ENCODE results near the gene CYSTM1.

CYSTM1 gene

DNA sequence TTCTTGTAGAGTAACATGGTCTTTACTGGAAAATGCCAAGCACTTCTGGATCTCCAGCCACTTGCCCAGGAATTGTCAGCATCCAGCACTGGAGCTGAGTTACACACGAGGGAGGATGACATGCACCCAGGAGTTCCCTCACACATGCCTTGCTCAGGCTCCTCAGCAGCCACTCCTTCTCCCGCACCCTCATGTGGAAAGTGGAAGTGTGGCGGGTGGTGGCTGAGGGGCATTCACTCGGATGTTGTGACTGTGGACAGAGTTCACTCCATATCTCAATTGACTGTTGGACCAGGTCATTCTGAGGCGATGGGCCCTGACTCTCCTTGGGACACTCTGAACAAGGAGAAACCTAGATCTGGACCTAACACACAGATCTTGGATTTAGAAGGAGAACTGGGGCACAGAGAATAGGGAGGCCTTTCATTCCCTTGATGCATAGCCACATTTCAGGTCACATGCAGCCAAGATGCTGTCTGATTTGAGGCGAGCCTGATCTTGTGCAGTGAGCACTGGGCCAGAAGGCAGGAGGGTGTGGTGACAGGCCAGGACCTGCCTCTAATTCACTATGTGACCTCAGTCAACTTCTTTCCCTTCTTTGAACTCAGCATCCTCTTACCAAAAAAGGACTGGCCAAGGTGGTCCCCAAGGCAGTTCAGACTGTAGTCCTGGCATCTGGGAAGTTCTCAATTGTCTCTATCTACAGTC, 62.1 kb downstream of the CYSTM1 start:
- no peak for DNase-seq (ENCODE audit: low read depth in 2 of 2)

DNA sequence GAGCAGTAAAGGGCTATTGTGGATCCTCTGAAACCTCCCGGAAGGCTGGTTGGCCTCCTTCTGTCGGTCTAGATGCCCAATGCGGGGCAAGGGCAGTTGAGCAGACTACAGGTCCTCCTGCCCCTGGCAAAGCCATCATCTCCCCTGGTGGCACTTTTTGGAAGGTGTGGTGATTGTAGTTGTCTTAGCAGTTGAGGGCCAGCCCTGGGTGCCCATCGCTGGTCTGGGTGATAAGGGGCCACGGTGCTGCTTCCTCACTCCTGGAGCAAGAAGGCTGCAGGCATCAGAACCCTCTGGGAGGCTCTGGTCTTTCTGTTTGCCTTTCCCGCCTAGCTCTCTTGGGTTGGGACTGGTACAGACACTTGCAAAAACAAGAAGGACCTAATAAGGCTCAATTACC, 63.8 kb downstream of the CYSTM1 start:
- no peak for DNase-seq (ENCODE audit: low read depth in 2 of 2)

DNA sequence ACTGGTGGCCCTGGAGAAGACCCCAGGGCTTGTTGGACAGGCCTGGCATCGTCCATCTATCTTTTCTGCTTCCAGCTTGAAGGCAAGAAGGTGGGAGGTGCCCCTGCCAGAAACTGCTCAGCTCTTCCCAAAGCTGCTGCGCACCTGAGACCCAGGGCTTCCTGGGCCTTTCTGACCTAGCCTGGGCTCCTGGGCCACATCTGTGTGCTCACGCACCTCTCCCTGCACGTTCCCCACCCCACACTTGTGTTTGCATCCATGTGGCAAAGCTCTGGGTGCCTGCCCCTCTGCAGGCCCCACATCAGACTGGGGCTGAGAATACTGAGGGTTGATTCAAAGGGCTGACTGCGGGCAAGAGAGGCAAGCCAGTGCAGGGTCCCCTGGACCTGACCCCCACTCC, 64.5 kb downstream of the CYSTM1 start:
- no peak for DNase-seq (ENCODE audit: low read depth in 2 of 2)

DNA sequence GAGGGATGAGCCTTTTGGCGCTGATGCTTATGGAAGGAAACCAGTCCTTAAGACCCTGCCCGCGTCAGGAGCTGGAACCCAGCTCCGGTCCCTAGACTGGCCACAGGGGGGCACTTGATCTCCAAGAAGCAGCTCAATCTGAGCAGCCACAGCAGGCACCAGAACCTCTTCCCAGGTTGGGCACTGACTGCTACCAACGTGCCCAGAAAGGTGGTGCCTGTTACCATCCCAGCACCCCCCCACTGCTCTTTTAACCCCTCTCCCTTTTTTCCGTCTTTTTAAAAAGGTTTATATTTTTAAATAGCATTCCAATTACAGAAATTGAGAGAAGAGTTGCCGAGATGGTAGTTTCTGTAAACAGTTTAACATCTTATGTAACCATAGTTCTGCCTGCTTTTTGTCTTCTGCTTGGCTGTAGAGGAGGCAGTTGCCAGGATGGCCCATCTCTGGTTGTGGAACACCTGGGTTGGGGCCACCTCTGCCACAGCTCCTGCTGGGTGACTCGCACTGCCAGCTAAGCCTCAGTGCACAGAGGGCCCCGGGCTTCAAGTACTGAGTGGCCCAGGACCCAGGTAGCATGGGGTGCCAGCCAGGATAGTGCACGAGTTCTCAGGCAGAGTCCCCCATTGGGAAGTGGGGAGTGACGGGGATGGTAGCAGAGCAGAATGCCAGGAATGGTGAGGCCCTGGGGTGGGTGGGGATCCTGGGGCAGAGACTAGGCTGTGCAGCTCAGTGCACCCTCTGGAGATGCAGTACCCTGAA, 65.1 kb downstream of the CYSTM1 start:
- DNase-seq (ENCODE audit: low read depth in 2 of 2): peak; percentile 46 to 65

DNA sequence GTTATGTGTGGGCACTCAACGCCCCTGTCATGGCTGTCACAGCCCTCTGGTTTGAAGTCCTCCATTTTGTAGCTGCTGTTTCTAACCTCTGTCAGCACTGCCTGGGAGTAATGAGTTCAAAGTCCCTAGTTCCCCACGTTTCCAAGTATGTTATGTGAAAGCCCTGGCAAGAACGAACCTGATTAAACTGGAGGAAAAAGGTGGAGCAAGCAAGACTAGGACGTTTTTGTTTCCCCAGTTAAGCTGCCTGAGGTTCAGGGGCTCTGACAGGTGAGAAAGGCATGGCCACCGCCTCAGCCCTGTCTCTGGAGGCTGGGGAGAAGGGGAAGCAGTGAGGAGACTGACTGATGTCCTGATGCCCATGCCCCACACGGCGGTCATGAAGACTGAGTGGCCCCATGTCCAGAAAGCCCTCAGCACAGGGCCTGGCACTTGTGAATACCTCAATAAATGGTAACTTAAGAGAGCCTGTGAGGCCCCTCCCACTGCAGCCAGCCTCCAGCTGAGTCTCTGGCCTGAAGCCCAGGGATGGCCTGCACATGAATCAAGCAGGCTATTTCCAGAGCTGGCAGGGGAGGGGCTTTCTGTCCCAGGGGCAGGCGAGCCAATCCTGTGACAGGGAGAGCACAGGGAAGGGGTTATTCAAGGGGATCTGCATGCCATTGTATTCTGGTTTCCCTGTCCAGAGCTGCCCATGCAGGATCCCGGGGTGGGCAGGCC, 66.2 kb downstream of the CYSTM1 start:
- no peak for DNase-seq (ENCODE audit: low read depth in 2 of 2)

DNA sequence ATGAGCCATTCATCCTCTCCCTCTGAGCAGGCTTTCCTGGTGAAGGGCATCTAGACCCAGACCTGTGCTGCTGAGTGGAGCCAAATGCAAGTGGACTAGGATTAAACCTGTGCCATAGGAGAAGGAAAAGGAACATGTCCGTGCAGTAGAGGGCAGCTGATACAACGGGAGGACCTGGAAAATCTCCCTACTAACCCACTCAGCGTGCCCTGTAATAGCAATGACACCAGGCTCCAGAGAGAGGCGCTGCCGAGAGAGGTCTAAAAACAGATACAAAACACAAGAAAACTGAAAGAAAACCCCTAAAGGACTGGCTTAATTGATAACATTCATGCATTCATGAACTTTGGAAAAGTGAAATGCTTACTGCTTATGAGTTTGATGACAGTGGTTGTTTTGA, 67.1 kb downstream of the CYSTM1 start:
- DNase-seq (ENCODE audit: low read depth in 2 of 2): no peak

DNA sequence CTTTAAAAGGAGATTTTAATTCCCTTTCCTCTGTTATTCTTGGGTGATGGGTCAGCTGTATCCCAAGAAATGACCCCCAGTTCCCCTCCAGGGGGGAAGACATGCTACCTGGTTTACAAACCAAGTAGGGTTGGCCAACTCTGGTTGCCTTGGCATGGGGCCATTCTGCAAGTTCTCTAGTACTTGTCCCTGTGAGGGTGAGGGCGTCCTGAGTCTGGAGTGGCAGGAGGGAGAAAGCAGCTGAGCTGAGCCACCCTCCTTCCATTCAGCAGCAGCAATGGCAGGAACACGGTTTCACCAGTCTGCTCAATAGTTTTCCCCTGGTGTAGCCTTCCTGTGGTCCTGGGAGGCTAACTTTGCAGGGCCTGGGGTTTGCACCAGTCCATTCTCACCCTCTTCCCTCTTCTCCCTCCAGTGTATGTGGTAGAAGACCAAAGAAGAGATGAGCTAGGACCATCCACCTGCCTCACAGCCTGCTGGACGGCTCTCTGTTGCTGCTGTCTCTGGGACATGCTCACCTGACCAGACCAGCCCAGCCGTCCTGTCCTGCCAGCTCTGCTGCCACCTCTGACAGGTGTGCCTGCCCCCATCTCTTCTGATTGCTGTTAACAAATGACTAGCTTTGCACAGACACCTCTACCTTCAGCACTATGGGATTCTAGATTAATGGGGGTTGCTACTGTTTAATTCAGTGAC, 68.0 kb downstream of the CYSTM1 start:
- no peak for DNase-seq (ENCODE audit: low read depth in 2 of 2)

DNA sequence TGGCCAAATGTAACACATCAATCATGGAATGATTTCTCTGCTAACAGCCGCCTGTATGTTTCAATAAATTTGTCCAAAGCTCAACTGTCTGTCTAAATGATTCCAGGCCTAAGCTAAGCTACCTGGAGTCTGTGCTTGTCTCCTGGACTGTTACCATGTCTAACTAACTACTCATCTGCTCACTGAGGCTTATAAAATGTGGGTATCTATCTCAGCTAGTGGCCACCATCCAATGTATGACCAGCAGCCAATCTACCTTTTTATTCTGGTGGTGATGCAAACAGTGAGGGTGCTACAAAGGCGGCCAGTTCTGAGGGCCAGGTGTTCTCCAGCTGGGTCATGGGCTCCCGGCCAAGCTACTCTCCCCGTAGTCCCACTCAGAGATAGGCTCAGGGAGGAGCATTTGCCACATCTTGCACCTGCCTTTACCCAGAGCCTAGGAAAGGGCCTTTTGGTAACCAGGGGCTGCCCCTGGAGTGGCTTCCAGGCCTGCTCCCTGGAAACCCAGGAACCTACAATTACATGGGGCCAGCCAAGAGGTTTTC, 68.8 kb downstream of the CYSTM1 start:
- no peak for DNase-seq (ENCODE audit: low read depth in 2 of 2)

DNA sequence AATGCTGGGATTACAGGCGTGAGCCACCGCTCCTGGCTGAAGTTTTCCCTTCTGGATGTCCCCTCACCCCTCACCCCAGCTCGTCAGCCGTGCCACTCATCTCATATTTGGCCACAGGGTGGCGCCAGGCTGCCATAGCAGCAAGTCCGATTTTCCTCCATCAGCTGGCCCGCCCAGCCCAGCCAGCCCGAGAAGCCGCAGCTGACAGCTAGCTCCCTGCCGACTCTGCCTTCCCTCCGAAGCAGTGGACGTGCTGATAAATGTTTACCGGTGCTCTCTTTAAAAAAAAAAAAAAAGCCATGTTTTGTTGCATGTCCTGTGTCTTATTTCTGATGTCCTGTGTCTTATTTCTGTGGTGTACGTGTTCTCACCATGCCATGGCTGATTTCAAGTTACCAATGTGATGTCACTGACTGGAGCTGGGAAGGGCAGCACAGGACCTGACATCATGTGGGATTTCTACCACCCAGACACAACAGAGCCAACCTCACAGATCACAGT, 69.6 kb downstream of the CYSTM1 start:
- peak; percentile 80 for DNase-seq (ENCODE audit: low read depth in 2 of 2)

DNA sequence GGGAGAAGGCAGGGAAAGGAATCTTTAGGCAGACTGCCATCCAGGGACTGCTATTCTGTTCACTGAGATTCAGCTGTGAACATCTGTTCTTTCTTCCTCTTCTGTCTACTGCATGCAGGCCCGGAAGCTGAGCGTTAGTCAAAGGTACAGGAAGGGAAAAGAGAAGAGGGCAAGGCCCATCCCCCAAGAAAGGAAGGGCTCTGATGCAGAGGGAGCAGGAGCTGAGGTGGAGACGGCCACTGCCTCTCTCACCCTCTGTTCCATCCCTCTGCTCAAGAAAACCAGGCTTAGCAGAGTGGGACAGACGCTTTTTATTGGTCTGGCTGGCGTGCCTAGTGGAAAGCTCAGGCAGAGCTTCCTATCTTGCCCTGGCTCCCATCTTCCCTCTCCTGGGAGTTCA, 70.4 kb downstream of the CYSTM1 start:
- no peak for DNase-seq (ENCODE audit: low read depth in 2 of 2)

DNA sequence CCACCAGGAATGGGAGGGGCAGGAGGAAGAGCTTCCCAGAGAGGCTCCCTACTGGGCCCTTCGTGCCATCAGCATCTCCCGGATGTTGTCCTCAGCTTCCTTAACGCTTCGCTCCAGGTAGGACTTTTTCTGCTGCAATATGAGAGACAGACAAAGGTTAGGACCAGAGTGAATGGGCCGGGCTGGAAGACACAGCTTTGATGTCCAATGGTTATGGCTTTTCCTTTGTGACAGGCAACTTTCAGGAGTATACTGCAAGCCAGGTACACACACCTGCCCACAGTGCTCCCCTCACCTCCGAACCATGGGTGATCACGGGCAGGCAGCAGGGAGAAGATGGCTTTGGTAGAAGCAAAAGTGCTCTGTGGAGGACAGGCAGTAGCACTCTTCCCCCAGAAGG, 70.9 kb downstream of the CYSTM1 start:
- DNase-seq (ENCODE audit: low read depth in 2 of 2): no peak

DNA sequence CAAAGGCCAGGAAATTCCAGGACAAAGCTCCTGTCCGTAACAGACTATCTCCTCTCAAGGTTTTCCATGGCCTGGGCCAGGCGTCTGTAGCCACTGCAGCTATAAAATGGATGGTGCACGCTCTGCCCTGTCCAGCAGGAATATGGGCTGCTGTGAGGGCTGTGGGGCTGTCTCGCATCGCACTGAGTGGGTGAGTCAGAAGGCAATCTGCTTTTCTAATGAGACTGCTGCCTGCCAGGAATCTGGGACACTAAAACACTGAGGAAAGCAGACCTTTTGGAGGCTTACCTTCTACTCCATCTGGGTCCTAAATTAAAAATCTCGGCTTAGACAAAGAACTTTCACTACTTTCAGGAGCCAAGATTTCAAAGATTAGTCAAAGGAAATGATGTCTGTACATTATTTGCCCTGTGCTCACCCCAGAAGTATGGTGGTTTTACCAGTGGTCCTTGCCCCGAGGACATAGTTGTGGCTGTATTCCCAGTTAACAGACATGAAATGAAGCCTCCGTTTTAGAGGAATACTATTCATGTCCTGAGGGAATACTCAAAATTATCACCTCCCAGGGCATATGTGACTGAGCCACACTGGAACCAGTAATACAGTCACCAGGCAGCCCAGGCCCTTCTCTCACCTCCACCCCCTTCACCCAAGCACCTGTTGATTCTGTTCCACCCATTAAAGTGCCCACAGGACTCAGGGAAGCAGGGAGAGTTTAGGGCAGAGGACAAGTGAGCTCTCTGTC, 71.6 kb downstream of the CYSTM1 start:
- no peak for DNase-seq (ENCODE audit: low read depth in 2 of 2)

DNA sequence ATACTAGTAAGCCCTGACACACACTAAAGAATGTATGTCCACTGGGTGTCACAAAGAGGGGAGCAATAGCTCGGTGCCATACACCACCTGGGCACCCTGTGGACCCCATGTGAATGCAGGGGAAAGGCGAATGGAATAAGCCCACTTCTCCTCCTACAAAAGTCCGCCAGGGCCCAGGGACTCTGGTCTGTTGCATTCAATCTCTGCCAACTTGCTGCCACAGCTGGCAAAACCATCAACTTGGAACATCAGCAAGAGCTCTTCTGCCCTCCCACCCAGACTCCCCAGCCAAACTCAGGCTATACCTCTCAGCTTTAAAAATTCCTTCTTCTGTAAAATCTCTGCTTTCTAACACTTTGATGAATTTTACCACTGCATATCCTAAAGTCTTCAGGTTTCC, 73.4 kb downstream of the CYSTM1 start:
- no peak for DNase-seq (ENCODE audit: low read depth in 2 of 2)

DNA sequence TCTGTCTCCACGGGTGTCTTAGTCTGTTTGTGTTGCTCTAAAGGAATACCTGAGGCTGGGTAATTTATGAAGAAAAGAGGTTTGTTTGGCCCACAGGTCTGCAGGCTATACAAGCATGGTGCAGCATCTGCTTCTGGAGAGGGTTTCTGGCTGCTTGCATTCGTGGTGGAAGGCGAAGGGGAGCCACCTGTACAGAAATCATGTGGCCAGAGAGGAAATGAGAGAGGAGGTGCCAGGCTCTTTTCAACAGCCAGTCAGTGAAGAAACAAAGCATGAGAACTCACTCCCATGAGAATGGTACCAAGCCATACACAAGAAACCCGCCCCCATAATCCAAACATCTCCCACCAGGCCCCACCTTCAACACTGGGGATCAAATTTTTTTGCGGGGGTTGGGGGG, 74.5 kb downstream of the CYSTM1 start:
- DNase-seq (ENCODE audit: low read depth in 2 of 2): no peak

DNA sequence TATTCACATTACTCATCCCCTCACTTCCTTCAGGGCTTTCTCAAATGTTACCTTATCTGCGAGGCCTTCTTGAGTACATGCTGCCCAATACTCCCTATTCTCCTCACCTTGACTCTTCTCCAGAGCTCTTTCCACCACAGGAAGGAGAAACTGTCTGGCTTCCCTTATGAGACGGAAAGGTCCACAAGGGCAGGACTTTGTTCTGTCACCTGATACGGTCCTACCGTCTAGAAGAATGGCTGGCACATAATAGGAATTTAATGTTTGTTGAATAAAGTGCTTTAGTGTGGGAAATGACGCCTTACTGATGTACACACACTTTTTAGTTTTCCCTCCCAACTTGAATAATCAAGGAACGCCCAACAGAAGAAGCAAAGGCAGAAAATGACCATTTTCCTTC, 75.4 kb downstream of the CYSTM1 start:
- no peak for DNase-seq (ENCODE audit: low read depth in 2 of 2)

DNA sequence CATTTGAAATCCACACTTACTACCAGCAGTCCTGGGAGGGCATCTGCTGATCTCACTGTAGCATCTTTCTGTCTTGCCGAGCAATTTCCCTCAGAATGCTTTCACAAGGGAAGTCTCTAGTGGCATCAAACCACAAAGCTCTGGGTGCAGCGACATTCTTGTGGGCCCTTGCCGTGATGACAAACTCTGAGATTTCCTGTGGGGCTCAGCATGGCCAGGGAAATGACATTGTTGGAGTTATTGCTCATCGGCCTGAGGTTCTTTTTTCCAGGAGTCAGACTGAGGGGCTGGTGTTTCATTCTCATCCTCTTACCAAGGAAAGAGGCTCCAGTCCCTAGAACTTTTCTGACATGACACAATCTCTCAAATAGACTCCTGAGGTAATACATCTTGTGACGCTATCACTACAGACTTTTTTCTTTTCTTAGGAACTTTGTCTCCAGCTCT, 76.6 kb downstream of the CYSTM1 start:
- peak; percentile 47 to 72 for DNase-seq (ENCODE audit: low read depth in 2 of 2)

DNA sequence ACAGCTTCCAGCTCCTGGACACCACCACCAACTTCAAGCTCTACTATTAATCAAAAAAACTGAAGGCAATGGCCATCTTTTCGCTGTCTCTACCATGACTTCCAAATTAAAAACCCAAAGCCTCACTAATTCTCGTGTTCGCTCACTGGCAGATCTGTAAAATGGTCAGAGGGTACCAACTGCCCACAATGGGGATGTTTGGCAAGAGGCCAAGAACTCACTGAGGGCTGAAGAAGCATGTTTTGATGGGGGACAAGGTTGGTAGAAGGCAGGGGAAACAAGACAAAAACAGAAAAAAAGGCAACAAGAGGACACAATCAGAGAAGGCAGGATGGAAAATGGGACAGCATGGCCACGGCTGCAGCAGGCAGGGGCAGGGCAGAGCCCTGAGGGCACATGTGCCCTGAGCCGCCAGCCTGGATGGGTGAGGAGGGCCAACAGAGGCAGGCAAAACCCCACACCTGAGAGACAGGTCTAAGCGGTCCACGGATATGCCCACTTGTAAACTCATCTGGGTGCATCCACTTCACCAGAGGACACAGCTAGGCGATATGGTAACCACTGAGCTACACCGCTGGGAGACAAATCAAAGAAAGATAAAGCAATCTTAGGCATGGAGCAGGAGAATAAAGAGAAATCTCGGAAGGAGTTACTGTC, 77.6 kb downstream of the CYSTM1 start:
- DNase-seq (ENCODE audit: low read depth in 2 of 2): no peak

DNA sequence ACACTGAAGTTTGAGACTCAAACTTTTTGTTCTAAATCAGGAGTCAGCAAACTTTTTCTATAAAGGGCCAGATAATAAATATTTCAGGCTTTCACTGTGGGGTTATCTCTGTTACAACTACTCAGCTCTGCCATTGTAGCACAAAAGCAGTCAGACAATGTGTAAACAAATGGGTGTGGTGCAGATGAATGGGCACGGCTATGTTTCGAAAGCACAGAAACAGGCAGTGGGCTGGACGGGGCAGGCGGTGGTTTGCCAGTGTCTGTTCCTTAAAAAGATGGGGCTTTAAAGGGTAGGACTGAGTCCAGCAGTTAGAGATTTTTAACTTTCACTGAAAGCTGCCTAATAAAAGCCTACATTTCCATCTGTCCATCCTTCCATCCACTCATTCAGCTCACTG, 79.0 kb downstream of the CYSTM1 start:
- DNase-seq (ENCODE audit: low read depth in 2 of 2): no peak

DNA sequence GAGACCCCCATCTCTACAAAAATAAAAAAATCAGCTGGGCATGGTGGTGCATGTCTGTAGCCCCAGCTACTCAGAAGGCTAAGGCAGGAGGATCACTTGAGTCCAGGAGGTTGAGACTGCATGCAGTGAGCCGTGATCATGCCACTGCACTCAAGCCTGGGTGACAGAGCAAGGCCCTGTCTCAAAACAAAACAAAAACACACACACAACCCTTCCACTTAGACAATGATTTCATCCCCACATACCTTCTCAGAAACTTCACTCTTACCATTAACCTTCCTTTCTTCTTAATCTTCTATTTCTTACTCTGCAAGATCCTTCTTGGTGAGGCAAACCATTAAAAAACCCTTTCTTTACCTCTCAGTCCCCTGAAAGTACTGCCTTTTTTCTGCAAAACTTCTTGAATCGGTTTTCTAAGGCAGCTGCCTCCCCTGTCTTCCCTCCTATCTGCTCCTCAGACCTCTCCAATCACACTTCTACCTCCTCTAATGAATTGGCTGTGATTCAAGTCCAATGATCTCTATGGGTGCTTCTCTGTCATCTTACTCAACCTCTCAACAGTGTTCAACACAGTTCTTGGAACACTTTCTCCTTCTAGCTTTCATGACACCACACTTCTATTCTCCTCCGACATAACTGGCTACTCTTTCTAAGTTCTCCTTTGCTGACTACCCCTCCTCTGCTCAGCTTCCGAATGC, 80.6 kb downstream of the CYSTM1 start:
- DNase-seq (ENCODE audit: low read depth in 2 of 2): no peak

DNA sequence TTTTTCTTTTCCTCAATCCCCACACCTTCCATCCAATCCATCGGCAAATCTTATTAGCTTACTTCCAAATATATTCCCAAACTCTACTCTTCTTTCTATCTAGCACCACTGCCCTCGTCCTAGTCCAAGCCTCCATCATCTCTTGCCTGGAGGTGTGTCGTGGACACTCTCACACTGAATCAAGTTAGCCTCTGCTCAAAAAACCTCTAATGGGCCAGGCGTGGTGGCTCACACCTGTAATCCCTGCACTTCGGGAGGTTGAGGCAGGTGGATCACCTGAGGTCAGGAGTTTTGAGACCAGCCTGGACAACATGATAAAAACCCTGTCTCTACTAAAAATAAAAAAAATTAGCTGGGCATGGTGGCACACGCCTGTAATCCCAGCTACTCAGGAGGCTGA, 81.7 kb downstream of the CYSTM1 start:
- no peak for DNase-seq (ENCODE audit: low read depth in 2 of 2)
